ENCODE results near the gene GRIP2.

GRIP2 gene

DNA sequence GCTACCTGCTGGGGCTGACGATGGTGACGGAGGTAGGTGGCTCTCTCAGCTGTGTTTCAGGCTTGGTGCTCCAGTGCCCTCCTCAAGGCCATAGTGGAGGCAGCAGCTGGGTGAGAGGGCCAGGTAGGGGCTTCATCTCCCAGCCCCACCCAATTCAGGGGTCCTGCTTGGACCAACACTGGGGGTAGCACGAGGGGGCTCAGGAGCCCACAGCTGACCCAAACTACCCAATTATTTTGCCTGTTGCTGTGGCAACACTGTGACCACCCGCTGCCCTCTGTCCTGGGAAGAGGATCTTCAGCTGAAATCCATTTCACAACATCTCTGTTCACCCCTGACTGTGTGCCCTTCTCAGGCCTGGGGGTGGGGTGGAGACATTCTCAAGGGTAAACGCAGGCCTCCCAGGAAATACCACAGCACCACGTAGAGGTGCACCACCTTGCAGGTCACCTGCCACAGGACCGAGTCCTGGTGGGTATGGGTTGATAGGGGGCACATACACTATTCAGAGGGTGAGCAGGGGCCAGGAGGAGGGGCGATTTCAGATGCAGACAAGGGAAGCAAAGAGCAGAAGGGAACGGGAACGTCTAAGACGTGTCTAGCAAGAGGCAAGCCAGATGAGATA is 62.7 kb downstream of the GRIP2 start:
- DNase-seq (ENCODE audit: extremely low read depth, low read depth): no peak
- TF ChIP-seq, protein P1, sequence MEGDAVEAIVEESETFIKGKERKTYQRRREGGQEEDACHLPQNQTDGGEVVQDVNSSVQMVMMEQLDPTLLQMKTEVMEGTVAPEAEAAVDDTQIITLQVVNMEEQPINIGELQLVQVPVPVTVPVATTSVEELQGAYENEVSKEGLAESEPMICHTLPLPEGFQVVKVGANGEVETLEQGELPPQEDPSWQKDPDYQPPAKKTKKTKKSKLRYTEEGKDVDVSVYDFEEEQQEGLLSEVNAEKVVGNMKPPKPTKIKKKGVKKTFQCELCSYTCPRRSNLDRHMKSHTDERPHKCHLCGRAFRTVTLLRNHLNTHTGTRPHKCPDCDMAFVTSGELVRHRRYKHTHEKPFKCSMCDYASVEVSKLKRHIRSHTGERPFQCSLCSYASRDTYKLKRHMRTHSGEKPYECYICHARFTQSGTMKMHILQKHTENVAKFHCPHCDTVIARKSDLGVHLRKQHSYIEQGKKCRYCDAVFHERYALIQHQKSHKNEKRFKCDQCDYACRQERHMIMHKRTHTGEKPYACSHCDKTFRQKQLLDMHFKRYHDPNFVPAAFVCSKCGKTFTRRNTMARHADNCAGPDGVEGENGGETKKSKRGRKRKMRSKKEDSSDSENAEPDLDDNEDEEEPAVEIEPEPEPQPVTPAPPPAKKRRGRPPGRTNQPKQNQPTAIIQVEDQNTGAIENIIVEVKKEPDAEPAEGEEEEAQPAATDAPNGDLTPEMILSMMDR (IDR thresholded peaks at IDR 0.05; ENCODE audit: low read depth, low read length): no peak

DNA sequence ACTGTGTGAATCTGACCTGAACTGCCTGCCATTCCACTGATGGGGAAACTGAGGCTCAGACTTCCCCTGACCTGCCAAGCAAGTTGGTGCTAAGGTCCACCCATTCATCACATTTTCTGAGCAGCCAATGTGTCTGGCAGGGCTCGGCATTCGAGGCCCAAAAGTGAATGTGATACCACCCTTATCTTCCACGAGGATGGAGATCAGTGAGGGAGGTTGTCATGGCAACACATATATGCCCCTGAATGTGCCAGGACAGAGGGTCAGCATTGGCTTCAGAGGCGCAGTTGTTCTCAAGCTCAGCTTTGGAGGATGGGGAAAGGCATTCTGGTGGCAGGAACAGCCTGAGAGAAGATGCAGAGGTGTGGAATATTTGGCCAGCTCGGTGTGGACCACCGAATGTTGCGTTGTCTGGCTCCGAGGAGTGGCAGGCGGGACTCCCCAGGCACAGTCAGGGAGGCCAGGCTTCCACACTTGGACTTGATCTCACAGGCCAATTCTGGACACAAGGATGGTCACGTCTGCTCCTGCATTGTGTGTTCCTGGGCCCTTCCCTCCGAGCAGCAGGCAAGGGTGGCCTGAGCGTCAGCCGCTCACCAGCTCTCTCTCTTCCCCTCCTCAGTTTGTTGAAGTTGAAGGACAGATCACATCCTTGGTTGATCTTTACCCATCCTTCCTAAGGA is 63.4 kb downstream of the GRIP2 start:
- no peak for DNase-seq (ENCODE audit: extremely low read depth, low read depth)
- TF ChIP-seq, protein P1 (IDR thresholded peaks at IDR 0.05; ENCODE audit: low read depth, low read length): no peak

DNA sequence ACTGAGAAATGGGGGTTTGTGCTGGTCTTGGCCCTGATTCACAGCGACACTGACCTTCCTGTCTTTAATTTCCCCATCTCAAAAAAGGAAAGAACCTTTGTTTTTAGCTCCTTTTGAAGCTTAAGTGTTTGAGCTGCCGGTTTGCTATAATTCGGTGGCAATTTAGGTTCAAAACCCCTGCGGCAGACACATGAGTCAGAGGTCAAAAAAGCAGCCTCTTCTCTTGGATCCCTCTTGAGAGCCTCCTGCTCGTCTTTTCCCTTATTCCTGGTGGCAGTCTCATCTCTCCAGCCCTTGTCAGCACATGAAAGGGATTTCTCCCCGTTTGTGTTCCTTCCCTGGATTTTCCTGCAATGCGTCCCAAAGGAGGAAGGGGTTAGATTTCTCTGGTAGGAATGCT is 64.5 kb downstream of the GRIP2 start:
- TF ChIP-seq, protein P1 (IDR thresholded peaks at IDR 0.05; ENCODE audit: low read depth, low read length): no peak
- DNase-seq (ENCODE audit: extremely low read depth, low read depth): no peak

DNA sequence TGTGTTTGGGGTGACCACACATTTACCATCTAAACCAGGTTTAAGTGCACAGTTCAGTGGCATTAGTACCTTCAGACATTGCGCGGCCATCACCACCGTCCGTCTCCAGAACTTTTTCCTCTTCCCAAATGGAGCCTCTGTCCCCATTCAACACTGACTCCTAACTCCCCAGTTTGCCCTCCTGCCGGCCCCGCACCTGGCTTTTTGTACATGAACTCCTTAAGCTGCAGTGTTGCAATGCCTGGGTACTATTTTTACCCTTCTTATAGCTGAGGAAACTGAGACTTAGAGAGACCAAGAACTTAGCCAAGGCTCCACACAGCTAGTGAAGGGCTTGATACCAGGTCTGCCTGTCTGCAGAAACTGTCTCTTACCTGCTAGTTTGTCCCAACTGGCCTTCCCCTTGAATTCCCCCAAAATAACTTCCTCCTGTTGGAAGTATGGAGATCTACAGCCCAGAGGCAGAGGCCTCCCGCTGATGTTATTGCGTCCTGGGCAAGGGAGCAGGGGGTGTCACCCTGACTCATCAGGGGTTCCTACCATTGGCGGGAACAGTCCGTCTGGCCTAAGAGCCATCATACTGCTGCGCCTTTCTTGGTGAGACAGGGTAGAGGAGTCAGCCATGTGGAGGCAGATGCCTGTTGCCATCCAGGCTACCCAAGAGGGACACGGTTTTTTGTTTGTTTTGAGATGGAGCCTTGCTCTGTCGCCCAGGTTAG is 65.6 kb downstream of the GRIP2 start:
- TF ChIP-seq, protein P1 (IDR thresholded peaks at IDR 0.05; ENCODE audit: low read depth, low read length): no peak
- DNase-seq (ENCODE audit: extremely low read depth, low read depth): no peak

DNA sequence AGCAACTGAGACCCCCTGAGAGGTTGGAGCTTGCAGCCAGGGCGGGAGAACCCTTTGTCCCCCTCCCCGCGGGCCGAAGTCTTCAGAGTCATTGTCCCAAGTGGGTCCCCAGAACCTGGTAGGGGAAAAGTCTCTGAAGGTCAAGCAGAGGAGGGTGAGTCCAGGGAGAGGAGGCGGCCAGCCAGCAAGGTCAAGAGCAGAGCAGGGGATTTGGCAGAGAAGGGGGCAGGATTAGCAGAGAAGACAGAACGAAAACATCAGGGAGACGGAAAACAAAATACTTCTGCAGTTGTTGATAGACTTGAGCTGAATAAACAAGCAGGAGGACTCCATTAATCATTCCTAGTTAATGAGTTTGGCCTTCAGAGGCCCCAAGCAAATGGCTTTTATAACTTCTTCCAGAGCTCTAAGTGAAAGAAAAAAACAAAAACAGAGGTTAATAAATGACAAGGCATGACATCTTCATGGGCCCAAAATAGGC is 66.7 kb downstream of the GRIP2 start:
- DNase-seq (ENCODE audit: extremely low read depth, low read depth): no peak
- TF ChIP-seq, protein P1 (IDR thresholded peaks at IDR 0.05; ENCODE audit: low read depth, low read length): no peak

DNA sequence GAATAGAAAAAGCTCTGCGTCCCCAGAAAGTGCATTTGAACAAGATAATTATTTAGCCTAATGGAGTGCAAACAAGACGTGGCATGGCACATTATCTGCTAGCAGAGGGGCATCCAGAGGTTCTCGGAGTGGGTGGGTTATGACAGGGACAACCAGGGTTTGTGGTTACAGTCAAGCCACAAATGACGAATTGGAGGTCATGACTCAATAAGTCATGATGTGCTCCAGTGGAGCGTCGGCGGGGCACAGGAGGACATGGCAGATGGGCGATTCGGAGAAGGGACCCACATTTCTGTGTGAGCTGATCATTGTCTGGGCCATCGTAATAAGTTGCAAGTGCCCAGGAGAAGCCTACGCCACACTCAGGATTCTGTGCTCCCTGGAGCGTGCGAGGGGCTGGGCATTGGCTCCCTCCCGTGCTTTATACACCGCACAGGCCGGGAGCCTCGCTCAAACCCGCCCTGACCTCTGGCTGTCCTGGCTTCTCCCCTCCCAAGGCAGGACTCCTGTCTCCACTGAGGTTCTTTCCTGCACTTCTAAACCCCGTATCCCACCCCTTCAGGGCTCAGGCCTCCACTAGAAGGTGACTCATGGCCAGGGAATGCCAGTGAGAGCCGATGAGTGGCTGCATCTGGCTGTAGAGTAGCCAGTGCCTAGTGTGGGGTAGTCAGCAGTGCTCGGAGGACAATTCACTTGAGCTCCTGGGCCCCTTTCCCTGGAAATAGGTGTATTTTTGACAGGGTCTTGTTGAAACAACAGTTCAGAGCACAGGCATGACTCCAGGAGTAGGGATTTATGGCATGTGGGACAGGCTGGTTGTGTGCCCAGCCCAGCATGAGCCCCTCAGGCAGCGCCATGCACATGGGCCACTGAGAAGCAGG is 67.4 kb downstream of the GRIP2 start:
- DNase-seq (ENCODE audit: extremely low read depth, low read depth): no peak

More for the DNA sequence above, 67.4 kb downstream of the GRIP2 start:
- TF ChIP-seq, protein P1 (IDR thresholded peaks at IDR 0.05; ENCODE audit: low read depth, low read length): no peak
